Medulla oblongata (tissue), 1 donor: ENCODE results near the gene LRBA.

Experiments used
- DNase-seq: peaks from one replicate; pipeline ENCODE4 v3.0.0-alpha.2; 2015; ENCODE audit errors: extremely low spot score

Gene LRBA

DNA sequence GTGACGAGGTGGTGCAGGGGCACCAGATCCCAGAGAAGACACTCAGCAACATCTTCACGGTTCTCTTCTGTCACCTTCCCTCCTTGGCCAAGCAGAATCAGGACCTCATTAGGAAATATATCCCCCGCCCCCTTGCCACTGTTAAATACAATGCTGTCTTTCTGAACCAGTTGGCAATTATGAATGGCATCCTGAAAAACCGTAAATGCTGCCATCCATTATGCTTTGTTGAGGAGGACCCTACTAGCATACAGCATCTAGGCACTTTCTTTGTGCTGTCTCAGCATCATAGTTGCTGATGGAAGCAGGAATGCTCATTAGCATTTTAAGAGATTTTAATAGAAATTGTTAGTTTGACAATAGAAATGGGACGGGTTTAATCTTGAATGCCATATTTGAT lies 798.4 kb downstream of the LRBA start:
- peak; percentile 87 for DNase-seq

DNA sequence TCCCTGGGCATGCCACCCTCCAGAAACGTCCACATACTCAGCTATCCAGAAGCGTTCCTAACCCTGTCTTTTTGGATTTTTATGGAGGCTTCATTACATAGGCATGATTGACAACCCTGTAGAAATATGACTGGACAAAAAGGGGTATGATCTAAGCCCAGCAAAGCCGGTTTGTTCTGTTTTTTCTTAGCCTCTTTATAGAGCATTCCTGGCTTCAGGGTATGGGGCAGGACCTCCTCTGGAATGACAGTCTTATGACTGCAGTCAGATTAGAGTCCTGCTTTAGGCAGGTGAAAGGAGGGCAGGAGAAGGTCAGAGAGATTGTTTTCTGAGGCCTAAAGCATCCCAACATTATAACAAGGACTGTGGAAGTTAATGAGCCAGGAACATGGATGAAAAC lies 799.5 kb downstream of the LRBA start:
- DNase-seq = no peak
